ENCODE results near the gene ENTPD2. TPM values are rescaled to one million over a fixed set of nuclear protein-coding genes. Genes with fewer than 3 reads are reported as not detected.

ENTPD2 gene
- total and polyA plus RNA-seq, 9 of the 15 experiments (the other 6 are each of a cell fraction or from before 2014, with no cell fraction given) = 0.04 to 0.60 (median 0.14) TPM; not detected in 4

DNA sequence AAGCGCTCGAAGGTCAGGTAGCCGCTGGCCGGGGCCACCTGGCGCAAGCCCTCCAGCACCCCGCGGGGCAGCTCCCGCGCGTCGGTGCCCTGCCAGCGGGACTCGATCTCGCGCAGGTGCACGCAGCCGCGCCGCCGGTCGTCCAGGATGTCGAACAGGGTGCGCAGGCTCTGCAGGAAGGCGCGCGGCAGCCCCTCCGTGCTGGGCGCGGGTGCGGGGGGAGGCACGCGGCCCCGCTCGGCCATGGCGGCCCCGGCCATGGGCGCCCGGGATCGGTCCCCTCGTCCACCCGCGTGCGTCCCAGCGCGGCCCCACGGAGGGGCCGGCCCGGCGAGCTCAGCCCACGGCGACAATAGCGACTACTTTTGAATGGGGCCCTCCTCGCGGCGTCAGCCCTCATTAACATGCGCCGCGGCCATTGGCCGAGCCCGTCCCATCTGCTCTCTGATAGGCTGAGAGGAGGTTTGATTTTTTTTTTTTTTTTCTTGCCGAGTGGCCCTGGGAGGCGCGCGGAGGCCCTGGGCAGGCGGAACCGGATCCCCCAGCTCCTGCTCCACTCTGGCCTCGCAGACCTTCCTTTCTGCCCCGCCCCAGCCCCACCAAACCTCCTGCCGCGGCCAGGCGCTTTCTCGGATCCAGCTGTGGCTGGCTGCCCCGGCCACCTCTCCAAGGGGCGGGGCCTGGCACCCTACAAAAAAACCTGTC lies 16.5 kb upstream of the ENTPD2 start, which contains the start of gene SAPCD2 (continued):
- TF ChIP-seq, protein P1, sequence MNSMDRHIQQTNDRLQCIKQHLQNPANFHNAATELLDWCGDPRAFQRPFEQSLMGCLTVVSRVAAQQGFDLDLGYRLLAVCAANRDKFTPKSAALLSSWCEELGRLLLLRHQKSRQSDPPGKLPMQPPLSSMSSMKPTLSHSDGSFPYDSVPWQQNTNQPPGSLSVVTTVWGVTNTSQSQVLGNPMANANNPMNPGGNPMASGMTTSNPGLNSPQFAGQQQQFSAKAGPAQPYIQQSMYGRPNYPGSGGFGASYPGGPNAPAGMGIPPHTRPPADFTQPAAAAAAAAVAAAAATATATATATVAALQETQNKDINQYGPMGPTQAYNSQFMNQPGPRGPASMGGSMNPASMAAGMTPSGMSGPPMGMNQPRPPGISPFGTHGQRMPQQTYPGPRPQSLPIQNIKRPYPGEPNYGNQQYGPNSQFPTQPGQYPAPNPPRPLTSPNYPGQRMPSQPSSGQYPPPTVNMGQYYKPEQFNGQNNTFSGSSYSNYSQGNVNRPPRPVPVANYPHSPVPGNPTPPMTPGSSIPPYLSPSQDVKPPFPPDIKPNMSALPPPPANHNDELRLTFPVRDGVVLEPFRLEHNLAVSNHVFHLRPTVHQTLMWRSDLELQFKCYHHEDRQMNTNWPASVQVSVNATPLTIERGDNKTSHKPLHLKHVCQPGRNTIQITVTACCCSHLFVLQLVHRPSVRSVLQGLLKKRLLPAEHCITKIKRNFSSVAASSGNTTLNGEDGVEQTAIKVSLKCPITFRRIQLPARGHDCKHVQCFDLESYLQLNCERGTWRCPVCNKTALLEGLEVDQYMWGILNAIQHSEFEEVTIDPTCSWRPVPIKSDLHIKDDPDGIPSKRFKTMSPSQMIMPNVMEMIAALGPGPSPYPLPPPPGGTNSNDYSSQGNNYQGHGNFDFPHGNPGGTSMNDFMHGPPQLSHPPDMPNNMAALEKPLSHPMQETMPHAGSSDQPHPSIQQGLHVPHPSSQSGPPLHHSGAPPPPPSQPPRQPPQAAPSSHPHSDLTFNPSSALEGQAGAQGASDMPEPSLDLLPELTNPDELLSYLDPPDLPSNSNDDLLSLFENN (IDR thresholded peaks at IDR 0.05; ENCODE audit: low read depth in 2 of 2, low read length in 2 of 2) = no peak
- no peak for TF ChIP-seq DMBX1 (CRISPR knock-in tag; IDR thresholded peaks at IDR 0.05; ENCODE audit: borderline replicate concordance)
- TF ChIP-seq EP400 (IDR thresholded peaks at IDR 0.05) = peak; percentile 85
- TF ChIP-seq NFXL1 (CRISPR knock-in tag; IDR thresholded peaks at IDR 0.05) = no peak
- no peak for TF ChIP-seq E2F3 (CRISPR knock-in tag; IDR thresholded peaks at IDR 0.05)
- no peak; the same call in 1 of the 2 replicates for TF ChIP-seq ZFX (CRISPR knock-in tag; IDR thresholded peaks at IDR 0.05)
- TF ChIP-seq RBBP5 (IDR thresholded peaks at IDR 0.05; ENCODE audit: borderline replicate concordance, insufficient read depth, low read length, poor library complexity, severe bottlenecking) = peak; percentile 34
- peak; percentile 98 for TF ChIP-seq PHF21A (IDR thresholded peaks at IDR 0.05; ENCODE audit: borderline replicate concordance, low read depth)
- 0 out of 2 replicates have a peak, but pooled peaks have one; percentile 42 for TF ChIP-seq ETV1 (tag; conservative IDR thresholded peaks at IDR 0.05; ENCODE audit: low read depth)
- no peak for TF ChIP-seq ARID1B (IDR thresholded peaks at IDR 0.05)
- TF ChIP-seq CXXC5 (CRISPR knock-in tag; IDR thresholded peaks at IDR 0.05) = peak; percentile 64
- peak; percentile 94 for TF ChIP-seq POLR2G (IDR thresholded peaks at IDR 0.05; ENCODE audit: low read depth, low read length)
- TF ChIP-seq, protein P2, sequence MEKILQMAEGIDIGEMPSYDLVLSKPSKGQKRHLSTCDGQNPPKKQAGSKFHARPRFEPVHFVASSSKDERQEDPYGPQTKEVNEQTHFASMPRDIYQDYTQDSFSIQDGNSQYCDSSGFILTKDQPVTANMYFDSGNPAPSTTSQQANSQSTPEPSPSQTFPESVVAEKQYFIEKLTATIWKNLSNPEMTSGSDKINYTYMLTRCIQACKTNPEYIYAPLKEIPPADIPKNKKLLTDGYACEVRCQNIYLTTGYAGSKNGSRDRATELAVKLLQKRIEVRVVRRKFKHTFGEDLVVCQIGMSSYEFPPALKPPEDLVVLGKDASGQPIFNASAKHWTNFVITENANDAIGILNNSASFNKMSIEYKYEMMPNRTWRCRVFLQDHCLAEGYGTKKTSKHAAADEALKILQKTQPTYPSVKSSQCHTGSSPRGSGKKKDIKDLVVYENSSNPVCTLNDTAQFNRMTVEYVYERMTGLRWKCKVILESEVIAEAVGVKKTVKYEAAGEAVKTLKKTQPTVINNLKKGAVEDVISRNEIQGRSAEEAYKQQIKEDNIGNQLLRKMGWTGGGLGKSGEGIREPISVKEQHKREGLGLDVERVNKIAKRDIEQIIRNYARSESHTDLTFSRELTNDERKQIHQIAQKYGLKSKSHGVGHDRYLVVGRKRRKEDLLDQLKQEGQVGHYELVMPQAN (IDR thresholded peaks at IDR 0.05; ENCODE audit: borderline replicate concordance) = no peak

Data from K562 (cell line).